IMR-90 (cell line): ENCODE results near the gene ROR2. TPM values are rescaled to one million over a fixed set of nuclear protein-coding genes. Genes with fewer than 3 reads are reported as not detected.

Source experiments
- ATAC-seq: fragments of 200-7000 bp; cut with Tn5 transposase; 2 replicates; pipeline ENCODE4 v1.9.1; 2020; ENCODE audit warnings: low read depth, mild to moderate bottlenecking, moderate library complexity
- BruUV-seq: library from RNA; stranded (reverse); fragments of 400-500 nt; replicated peaks from 2 replicates; lab custom pipeline; 2021; lab: Mats Ljungman, UMichigan
- CTCF ChIA-PET: fragments of 300-600 bp; formaldehyde crosslinking; extraction: SDS; loops from one replicate; lab custom pipeline; 2021; ENCODE audit warnings: antibody characterized with exemption; lab: Yijun Ruan, JAX
- POLR2A ChIA-PET: fragments of 300-600 bp; sonication (Branson Sonifier 250); formaldehyde crosslinking; loops from one replicate; lab custom pipeline; 2022; ENCODE audit warnings: antibody characterized with exemption; ENCODE audit not compliant: unreplicated experiment; lab: Charles Lee
- DNase-seq: peaks from one replicate; pipeline ENCODE4 v3.0.0; 2013
- H2AFZ ChIP-seq: replicated peaks from 2 replicates; pipeline ENCODE3; 2013; ENCODE audit warnings: low read length, mild to moderate bottlenecking; ENCODE audit not compliant: poor library complexity
- H2AK5ac ChIP-seq: 2 replicates; pipeline ENCODE4 v1.6.1; 2013; ENCODE audit warnings: low read depth, low read length, inconsistent platforms
- H2AK9ac ChIP-seq: replicated peaks from 2 replicates; pipeline ENCODE3; 2013; ENCODE audit warnings: mild to moderate bottlenecking, low read depth, low read length, moderate library complexity; ENCODE audit not compliant: poor library complexity
- H2BK120ac ChIP-seq: 2 replicates; pipeline ENCODE4 v1.6.1; 2013; ENCODE audit warnings: low read depth, low read length, inconsistent platforms
- H2BK15ac ChIP-seq: 3 replicates; pipeline ENCODE4 v1.6.1; 2013; ENCODE audit warnings: low read depth, low read length, inconsistent platforms
- H2BK20ac ChIP-seq: 2 replicates; pipeline ENCODE4 v1.6.1; 2013; ENCODE audit warnings: low read depth, mild to moderate bottlenecking, inconsistent platforms, low read length, moderate library complexity
- H2BK5ac ChIP-seq: 2 replicates; pipeline ENCODE4 v1.6.1; 2013; ENCODE audit warnings: mild to moderate bottlenecking, low read depth, low read length, inconsistent platforms; ENCODE audit not compliant: poor library complexity, severe bottlenecking
- H3K14ac ChIP-seq: replicated peaks from 2 replicates; pipeline ENCODE4 v1.6.1; 2013; ENCODE audit warnings: low read depth, low read length, inconsistent platforms
- H3K18ac ChIP-seq: 2 replicates; pipeline ENCODE4 v1.6.1; 2013; ENCODE audit warnings: low read depth, low read length, control low read depth
- H3K23ac ChIP-seq: 2 replicates; pipeline ENCODE4 v1.6.1; 2013; ENCODE audit warnings: low read depth, low read length, inconsistent platforms
- H3K27ac ChIP-seq: 2 replicates; pipeline ENCODE4 v1.5.1; 2013; ENCODE audit warnings: mild to moderate bottlenecking, control low read depth, low read length; ENCODE audit not compliant: insufficient read depth
- H3K27me3 ChIP-seq: 2 replicates; pipeline ENCODE4 v1.6.1; 2013; ENCODE audit warnings: low read length; ENCODE audit not compliant: control insufficient read depth, insufficient read depth
- H3K36me3 ChIP-seq: 2 replicates; pipeline ENCODE4 v1.6.1; 2013; ENCODE audit warnings: low read length, mixed read lengths; ENCODE audit not compliant: control insufficient read depth, insufficient read depth
- H3K4ac ChIP-seq: 2 replicates; pipeline ENCODE4 v1.6.1; 2013; ENCODE audit warnings: low read depth, low read length, inconsistent platforms
- H3K4me1 ChIP-seq: 2 replicates; pipeline ENCODE4 v1.6.1; 2013; ENCODE audit warnings: low read length, mixed read lengths; ENCODE audit not compliant: control insufficient read depth, insufficient read depth
- H3K4me2 ChIP-seq: 2 replicates; pipeline ENCODE4 v1.6.1; 2013; ENCODE audit warnings: low read depth, mild to moderate bottlenecking, control low read depth, low read length, moderate library complexity
- H3K4me3 ChIP-seq: 2 replicates; pipeline ENCODE4 v1.5.1; 2013; ENCODE audit warnings: low read depth, mild to moderate bottlenecking, control low read depth, low read length, moderate library complexity; ENCODE audit not compliant: insufficient read depth
- H3K56ac ChIP-seq: 2 replicates; pipeline ENCODE4 v1.6.1; 2013; ENCODE audit warnings: low read length, inconsistent platforms; ENCODE audit not compliant: insufficient read depth; ENCODE audit errors: extremely low read depth
- H3K79me1 ChIP-seq, 2 experiments: 2 replicates each; pipeline ENCODE4 v1.6.1; 2013; ENCODE audit warnings: low read length in 2 of 2, inconsistent platforms in 1 of 2, low read depth in 1 of 2
- H3K9ac ChIP-seq: 2 replicates; pipeline ENCODE4 v1.6.1; 2013; ENCODE audit warnings: low read depth, low read length, control low read depth
- H3K9me1 ChIP-seq: 2 replicates; pipeline ENCODE4 v1.6.1; 2013; ENCODE audit warnings: low read length, inconsistent platforms; ENCODE audit not compliant: insufficient read depth
- H3K9me3 ChIP-seq: 2 replicates; pipeline ENCODE4 v1.6.1; 2013; ENCODE audit warnings: low read length; ENCODE audit not compliant: control insufficient read depth, insufficient read depth
- H4K20me1 ChIP-seq: 2 replicates; pipeline ENCODE4 v1.6.1; 2013; ENCODE audit warnings: low read length, inconsistent platforms; ENCODE audit not compliant: insufficient read depth
- H4K5ac ChIP-seq: 2 replicates; pipeline ENCODE4 v1.6.1; 2013; ENCODE audit warnings: mild to moderate bottlenecking, low read depth, low read length, control low read depth
- H4K8ac ChIP-seq, 2 experiments: 2 replicates each; pipeline ENCODE4 v1.6.1; 2013; ENCODE audit warnings: low read depth in 2 of 2, low read length in 2 of 2, control low read depth in 1 of 2, inconsistent platforms in 1 of 2
- H4K91ac ChIP-seq: 2 replicates; pipeline ENCODE4 v1.6.1; 2013; ENCODE audit warnings: low read depth, low read length, inconsistent platforms; ENCODE audit not compliant: insufficient read depth
- CEBPB ChIP-seq: IDR thresholded peaks from 2 replicates; pipeline ENCODE4 v1.6.1; 2012; ENCODE audit warnings: low read depth, low read length, improper control_type of control experiment
- CHD1 ChIP-seq: IDR thresholded peaks from 2 replicates; pipeline ENCODE4 v1.6.1; 2012; ENCODE audit warnings: low read depth, low read length, improper control_type of control experiment
- MAFK ChIP-seq: IDR thresholded peaks from 2 replicates; pipeline ENCODE4 v1.6.1; 2012; ENCODE audit warnings: low read depth, low read length, improper control_type of control experiment
- POLR2A ChIP-seq: IDR thresholded peaks from 2 replicates; pipeline ENCODE4 v1.6.1; 2012; ENCODE audit warnings: mild to moderate bottlenecking, low read depth, low read length
- SMC3 ChIP-seq: fragments of 150-350 bp; IDR thresholded peaks from 2 replicates; pipeline ENCODE4 v1.6.1; 2016; ENCODE audit warnings: low read depth, mild to moderate bottlenecking, antibody characterized with exemption, low read length, moderate library complexity
- WGBS, 2 experiments: methylation state at CpG; one replicate each; pipeline versions ENCODE4 v1.1.5 to v1.1.7; 2013; ENCODE audit warnings: missing lambda C conversion rate in 2 of 2; ENCODE audit not compliant: insufficient read length in 1 of 2; ENCODE audit errors: extremely low coverage in 2 of 2; 5-methylcytosine and 5-hydroxymethylcytosine counted together
- dilution Hi-C: fragments of 300-500 bp; cut with HindIII; formaldehyde crosslinking; loops from one replicate; pipeline ENCODE4 v1.14.3; 2018; ENCODE audit warnings: low sequenced_read_pairs; ENCODE audit not compliant: unreplicated experiment
- in situ Hi-C: fragments of 300-500 bp; cut with MboI; formaldehyde crosslinking; loops from 3 replicates; pipeline ENCODE4 v1.14.3; 2019; ENCODE audit warnings: low sequenced_read_pairs, inconsistent platforms, mixed read lengths
- intact Hi-C: fragments of 100-400 bp; cut with micrococcal nuclease; formaldehyde crosslinking; loops from 2 replicates; pipeline ENCODE4 v1.10.0; 2022
- polyA plus RNA-seq, 3 experiments: library from polyadenylated mRNA; depleted of rRNA; stranded (reverse); fragments of >200 nt; gene quantifications; 2 replicates each; pipeline ENCODE4 v1.2.3, GENCODE V29; 2012; ENCODE audit warnings: low replicate concordance in 1 of 3
- total RNA-seq: library from RNA; depleted of rRNA; stranded (reverse); fragments of >200 nt; gene quantifications from 2 replicates; pipeline ENCODE4 v1.2.3, GENCODE V29; 2012
- TF ChIP-seq, protein P1 (sequence below): fragments of 150-350 bp; IDR thresholded peaks from 2 replicates; pipeline ENCODE4 v1.6.1; 2017; ENCODE audit warnings: mild to moderate bottlenecking, antibody characterized with exemption, low read length, low read depth
- TF ChIP-seq, protein P2 (sequence below): fragments of 150-350 bp; IDR thresholded peaks from 2 replicates; pipeline ENCODE4 v1.6.1; 2016; ENCODE audit warnings: low read depth, mild to moderate bottlenecking, low read length, moderate library complexity, borderline replicate concordance

The ROR2 gene
- total and polyA plus RNA-seq, 2 of the 4 experiments (the other 2 are of a cell fraction) = 2.3 to 4.8 TPM

DNA sequence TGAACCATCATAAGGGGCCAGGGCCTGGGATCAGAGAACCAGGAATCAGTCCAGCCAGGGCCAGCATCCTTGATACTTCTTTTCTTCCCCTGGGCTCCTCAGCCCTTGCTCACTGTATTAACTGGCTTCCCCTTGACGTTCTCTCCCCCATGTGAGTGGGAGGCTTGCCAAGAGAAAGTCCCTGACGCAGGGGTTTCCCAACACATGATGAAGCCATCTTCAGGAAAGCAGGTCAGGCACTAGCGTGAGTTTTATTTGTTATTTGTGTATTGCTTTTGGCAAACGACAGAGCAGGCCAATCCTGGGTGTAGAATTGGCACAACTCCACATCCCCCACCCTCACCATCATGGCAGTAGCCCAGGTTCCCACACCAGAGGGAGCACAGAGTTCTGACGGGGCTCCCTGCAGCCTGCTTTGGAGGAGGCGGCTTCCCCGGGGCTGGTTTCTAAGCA, 360.9 kb downstream of the ROR2 start:
- Histone ChIP-seq H3K14ac (no peak overlapping the region), H4K5ac (no peak overlapping the region), H2BK15ac (no peak overlapping the region), H3K27me3 (peaks cover 4% of the 10 kb centered on the region; the same call in 1 of the 2 replicates), H3K4me3 (no peak overlapping the region), H3K18ac (no peak overlapping the region), H3K36me3 (no peaks in the 10 kb centered on the region), H3K4ac (no peak overlapping the region), H2AFZ (peak overlapping the region; percentile 56), H3K4me2 (no peak overlapping the region; the same call in 1 of the 2 replicates), H4K91ac (no peak overlapping the region), H3K9ac (no peak overlapping the region), H3K27ac (no peak overlapping the region), H3K9me3 (no peaks in the 10 kb centered on the region), H2AK5ac (no peak overlapping the region), H3K23ac (no peak overlapping the region), H2AK9ac (no peak overlapping the region), H3K9me1 (no peaks in the 10 kb centered on the region), H4K20me1 (no peaks in the 10 kb centered on the region), H2BK120ac (no peak overlapping the region), H3K56ac (no peak overlapping the region), H2BK20ac (no peak overlapping the region), H3K4me1 (peaks cover 4% of the 10 kb centered on the region; the same call in 1 of the 2 replicates), H4K8ac (no peak overlapping the region), H2BK5ac (no peak overlapping the region), H3K79me1 (no peaks in the 10 kb centered on the region)
- DNase-seq (peak; percentile 88), ATAC-seq (peak; percentile 49)
- TF ChIP-seq MAFK (0 out of 2 replicates have a peak, but pooled peaks have one; percentile 8), POLR2A (no peak), CEBPB (peak; percentile 68; the same call in 1 of the 2 replicates), CHD1 (no peak), SMC3 (no peak)
- TF ChIP-seq, protein P1, sequence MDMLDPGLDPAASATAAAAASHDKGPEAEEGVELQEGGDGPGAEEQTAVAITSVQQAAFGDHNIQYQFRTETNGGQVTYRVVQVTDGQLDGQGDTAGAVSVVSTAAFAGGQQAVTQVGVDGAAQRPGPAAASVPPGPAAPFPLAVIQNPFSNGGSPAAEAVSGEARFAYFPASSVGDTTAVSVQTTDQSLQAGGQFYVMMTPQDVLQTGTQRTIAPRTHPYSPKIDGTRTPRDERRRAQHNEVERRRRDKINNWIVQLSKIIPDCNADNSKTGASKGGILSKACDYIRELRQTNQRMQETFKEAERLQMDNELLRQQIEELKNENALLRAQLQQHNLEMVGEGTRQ = peak; percentile 21; the same call in 1 of the 2 replicates
- TF ChIP-seq, protein P2, sequence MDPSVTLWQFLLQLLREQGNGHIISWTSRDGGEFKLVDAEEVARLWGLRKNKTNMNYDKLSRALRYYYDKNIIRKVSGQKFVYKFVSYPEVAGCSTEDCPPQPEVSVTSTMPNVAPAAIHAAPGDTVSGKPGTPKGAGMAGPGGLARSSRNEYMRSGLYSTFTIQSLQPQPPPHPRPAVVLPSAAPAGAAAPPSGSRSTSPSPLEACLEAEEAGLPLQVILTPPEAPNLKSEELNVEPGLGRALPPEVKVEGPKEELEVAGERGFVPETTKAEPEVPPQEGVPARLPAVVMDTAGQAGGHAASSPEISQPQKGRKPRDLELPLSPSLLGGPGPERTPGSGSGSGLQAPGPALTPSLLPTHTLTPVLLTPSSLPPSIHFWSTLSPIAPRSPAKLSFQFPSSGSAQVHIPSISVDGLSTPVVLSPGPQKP = no peak
- in situ Hi-C loops = no loop called here
- WGBS, 2 experiments = 40% methylated on average over 1 of the region's 7 CpGs; no CpG with 5 or more reads in 1 of the 2 experiments
- no TSS peak for BruUV-seq
- dilution Hi-C loops = no loop called here
- POLR2A ChIA-PET = no interaction called here
- CTCF ChIA-PET = no interaction called here
- intact Hi-C loops = no loop called here
